UCSD-AML1 (cell line): ENCODE results near the gene NAIP.
"Not testable (repeated sequence)": the region's sequence is repeated elsewhere in the genome, so short reads cannot be mapped to it uniquely, and the experiment has no call there.

Experiments
- DNase-seq: peaks from one replicate; lab custom pipeline; 2025; ENCODE audit not compliant: unreplicated experiment; lab: John Stamatoyannopoulos, UW

Gene NAIP

GRCh38 chr5:71025289-71025953 lies at the start of gene NAIP:
NAIP (minus strand) TSS chr5:71025339; CDS start chr5:71012915, 12,424 bp downstream.
- DNase-seq: not testable (repeated sequence)

GRCh38 chr5:71067262-71067928 lies 42.3 kb upstream of the NAIP start, which contains the start of gene GTF2H2:
GTF2H2 (minus strand) TSS chr5:71067676; CDS start chr5:71062763, 4,913 bp downstream.
- DNase-seq: not testable (repeated sequence)

GRCh38 chr5:71061322-71061721 lies 36.2 kb upstream of the NAIP start:
- DNase-seq: not testable (repeated sequence)

- DNase-seq: not testable (repeated sequence)
Measured at GRCh38 chr5:71059426-71059825, 34.3 kb upstream of the NAIP start.

- DNase-seq: not testable (repeated sequence)
Measured at GRCh38 chr5:71044808-71045207, 19.7 kb upstream of the NAIP start.

- not testable (repeated sequence) for DNase-seq
Measured at GRCh38 chr5:71044128-71044527, 19.0 kb upstream of the NAIP start.

GRCh38 chr5:71031046-71031776 lies 6.1 kb upstream of the NAIP start:
- DNase-seq: not testable (repeated sequence)

GRCh38 chr5:71020643-71021042 lies 4.5 kb downstream of the NAIP start:
- DNase-seq: not testable (repeated sequence)

- not testable (repeated sequence) for DNase-seq
Measured at GRCh38 chr5:71018376-71019005, 6.6 kb downstream of the NAIP start.

GRCh38 chr5:71014176-71014575 lies 11.0 kb downstream of the NAIP start:
- no peak for DNase-seq

GRCh38 chr5:71013575-71013974 lies 11.6 kb downstream of the NAIP start:
- no peak for DNase-seq

GRCh38 chr5:71011194-71011792 lies 13.8 kb downstream of the NAIP start:
- no peak for DNase-seq

GRCh38 chr5:71006983-71007382 lies 18.2 kb downstream of the NAIP start:
- not testable (repeated sequence) for DNase-seq

GRCh38 chr5:70984882-70985281 lies 40.3 kb downstream of the NAIP start:
- not testable (repeated sequence) for DNase-seq

GRCh38 chr5:70967220-70967619 lies 57.9 kb downstream of the NAIP start:
- DNase-seq: not testable (repeated sequence)

GRCh38 chr5:70964531-70964930 lies 60.6 kb downstream of the NAIP start:
- DNase-seq: not testable (repeated sequence)

GRCh38 chr5:70953068-70953467 lies 72.1 kb downstream of the NAIP start:
- DNase-seq: not testable (repeated sequence)

- DNase-seq: not testable (repeated sequence)
Measured at GRCh38 chr5:70932560-70932959, 92.6 kb downstream of the NAIP start.

GRCh38 chr5:70931709-70932368 lies 93.3 kb downstream of the NAIP start:
- not testable (repeated sequence) for DNase-seq

GRCh38 chr5:70925211-70925562 lies 100.0 kb downstream of the NAIP start:
- DNase-seq: not testable (repeated sequence)
